MM.1S (cell line): Measurements from ENCODE around the gene PNMA8C.

Experiments used
- DNase-seq: peaks from one replicate; pipeline ENCODE4 v3.0.0-alpha.2; 2015
- H2AFZ ChIP-seq: fragments of 300-600 bp; sonication (generic); 2 replicates; pipeline ENCODE4 v1.6.0; 2016; ENCODE audit warnings: antibody characterized with exemption, low read length
- H3F3A ChIP-seq: fragments of 300-600 bp; sonication (generic); 2 replicates; pipeline ENCODE4 v1.6.1; 2016; ENCODE audit warnings: mild to moderate bottlenecking, antibody characterized with exemption, low read length, moderate library complexity, mixed read lengths; ENCODE audit not compliant: insufficient read depth
- H3K27ac ChIP-seq: fragments of 300-600 bp; sonication (generic); 2 replicates; pipeline ENCODE4 v1.5.1; 2016; ENCODE audit warnings: mild to moderate bottlenecking, low read length
- H3K27me3 ChIP-seq: fragments of 300-600 bp; sonication (generic); replicated peaks from 2 replicates; pipeline ENCODE4 v1.6.0; 2016; ENCODE audit warnings: low read length; ENCODE audit not compliant: insufficient read depth
- H3K36me3 ChIP-seq: fragments of 300-600 bp; sonication (generic); replicated peaks from 2 replicates; pipeline ENCODE4 v1.6.1; 2016; ENCODE audit warnings: mild to moderate bottlenecking, low read length, mixed read lengths; ENCODE audit not compliant: insufficient read depth
- H3K4me1 ChIP-seq: fragments of 300-600 bp; sonication (generic); 2 replicates; pipeline ENCODE4 v1.6.1; 2016; ENCODE audit warnings: low read length, mixed read lengths
- H3K4me2 ChIP-seq: fragments of 300-600 bp; sonication (generic); 2 replicates; pipeline ENCODE4 v1.6.0; 2016; ENCODE audit warnings: low read depth, low read length
- H3K4me3 ChIP-seq: fragments of 300-600 bp; sonication (generic); 2 replicates; pipeline ENCODE4 v1.5.1; 2016; ENCODE audit warnings: low read length, mixed read lengths
- H3K79me2 ChIP-seq: fragments of 300-600 bp; sonication (generic); 2 replicates; pipeline ENCODE4 v1.6.1; 2016; ENCODE audit warnings: mixed run types, low read length, mixed read lengths
- H3K9ac ChIP-seq: fragments of 300-600 bp; sonication (generic); 2 replicates; pipeline ENCODE4 v1.6.1; 2016; ENCODE audit warnings: low read length, mixed read lengths
- H3K9me2 ChIP-seq: fragments of 300-600 bp; sonication (generic); replicated peaks from 2 replicates; pipeline ENCODE4 v1.6.1; 2016; ENCODE audit warnings: mild to moderate bottlenecking, low read length, mixed read lengths; ENCODE audit not compliant: insufficient read depth
- H3K9me3 ChIP-seq: fragments of 300-600 bp; sonication (generic); replicated peaks from 2 replicates; pipeline ENCODE4 v1.6.1; 2016; ENCODE audit warnings: mild to moderate bottlenecking, low read length, mixed read lengths; ENCODE audit not compliant: insufficient read depth
- H4K20me1 ChIP-seq: fragments of 300-600 bp; sonication (generic); 2 replicates; pipeline ENCODE4 v1.6.1; 2016; ENCODE audit warnings: mild to moderate bottlenecking, low read length, moderate library complexity, mixed read lengths; ENCODE audit not compliant: insufficient read depth
- EZH2 ChIP-seq: fragments of 300-600 bp; sonication (generic); optimal IDR thresholded peaks from 2 replicates; pipeline ENCODE3; 2017; ENCODE audit warnings: low read depth, mild to moderate bottlenecking, antibody characterized with exemption, low read length, mixed read lengths
- EZH2phosphoT487 ChIP-seq: fragments of 300-600 bp; sonication (generic); IDR thresholded peaks from 2 replicates; pipeline ENCODE4 v1.6.1; 2018; ENCODE audit warnings: antibody characterized with exemption, low read length
- TF ChIP-seq, protein P1 (sequence below): fragments of 300-600 bp; sonication (generic); IDR thresholded peaks from 2 replicates; pipeline ENCODE4 v1.5.1; 2016; ENCODE audit warnings: antibody characterized with exemption, low read length, mixed read lengths

PNMA8C gene

DNA sequence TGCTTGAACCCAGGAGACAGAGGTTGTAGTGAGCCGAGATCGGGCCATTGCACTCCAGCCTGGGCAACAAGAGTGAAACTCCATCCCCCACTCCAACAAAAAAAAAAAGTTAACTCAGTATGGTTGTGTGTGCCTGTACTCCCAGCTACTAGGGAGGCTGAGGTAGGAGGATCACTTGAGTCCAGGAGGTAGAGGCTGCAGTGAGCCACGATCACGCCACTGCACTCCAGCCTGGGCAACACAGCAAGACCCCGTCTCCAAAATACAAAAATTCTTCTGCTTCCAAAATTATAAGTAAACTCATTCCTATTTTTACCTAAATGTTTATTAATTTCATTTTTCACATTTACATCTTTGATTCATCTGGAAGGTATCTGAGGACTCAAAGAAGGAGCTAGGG is 28.2 kb upstream of the PNMA8C start:
- H3K4me3 ChIP-seq, result no peak overlapping the region
- no peaks in the 10 kb centered on the region for H3K4me1 ChIP-seq
- no peak overlapping the region for H3K4me2 ChIP-seq
- peaks cover 82% of the 10 kb centered on the region for H3K27me3 ChIP-seq
- H3K36me3 ChIP-seq, result no peaks in the 10 kb centered on the region
- no peak overlapping the region for H3K27ac ChIP-seq
- no peaks in the 10 kb centered on the region for H4K20me1 ChIP-seq
- H3K9ac ChIP-seq, result no peak overlapping the region
- H3K9me3 ChIP-seq, result no peaks in the 10 kb centered on the region
- H2AFZ ChIP-seq, result no peak overlapping the region
- DNase-seq, result no peak
- no peaks in the 10 kb centered on the region for H3F3A ChIP-seq
- no peaks in the 10 kb centered on the region for H3K79me2 ChIP-seq
- H3K9me2 ChIP-seq, result no peaks in the 10 kb centered on the region
- no peak for TF ChIP-seq EZH2phosphoT487

- no peaks in the 10 kb centered on the region for H4K20me1 ChIP-seq
These were observed 25.5 kb upstream of the PNMA8C start for GRCh38 chr19:46454244-46454643.

GRCh38 chr19:46453661-46454060 is 24.9 kb upstream of the PNMA8C start:
- H3K4me2 ChIP-seq, result no peak overlapping the region
- no peak overlapping the region for H3K27ac ChIP-seq
- H3K9ac ChIP-seq, result no peak overlapping the region
- no peaks in the 10 kb centered on the region for H4K20me1 ChIP-seq
- no peak for DNase-seq
- H3K4me3 ChIP-seq, result no peak overlapping the region
- H3K4me1 ChIP-seq, result no peaks in the 10 kb centered on the region
- H3K9me3 ChIP-seq, result no peaks in the 10 kb centered on the region
- no peaks in the 10 kb centered on the region for H3K9me2 ChIP-seq
- no peaks in the 10 kb centered on the region for H3K79me2 ChIP-seq
- no peaks in the 10 kb centered on the region for H3F3A ChIP-seq
- no peak overlapping the region for H2AFZ ChIP-seq
- H3K27me3 ChIP-seq, result peaks cover 80% of the 10 kb centered on the region
- TF ChIP-seq EZH2, result no peak
- TF ChIP-seq, protein P1, sequence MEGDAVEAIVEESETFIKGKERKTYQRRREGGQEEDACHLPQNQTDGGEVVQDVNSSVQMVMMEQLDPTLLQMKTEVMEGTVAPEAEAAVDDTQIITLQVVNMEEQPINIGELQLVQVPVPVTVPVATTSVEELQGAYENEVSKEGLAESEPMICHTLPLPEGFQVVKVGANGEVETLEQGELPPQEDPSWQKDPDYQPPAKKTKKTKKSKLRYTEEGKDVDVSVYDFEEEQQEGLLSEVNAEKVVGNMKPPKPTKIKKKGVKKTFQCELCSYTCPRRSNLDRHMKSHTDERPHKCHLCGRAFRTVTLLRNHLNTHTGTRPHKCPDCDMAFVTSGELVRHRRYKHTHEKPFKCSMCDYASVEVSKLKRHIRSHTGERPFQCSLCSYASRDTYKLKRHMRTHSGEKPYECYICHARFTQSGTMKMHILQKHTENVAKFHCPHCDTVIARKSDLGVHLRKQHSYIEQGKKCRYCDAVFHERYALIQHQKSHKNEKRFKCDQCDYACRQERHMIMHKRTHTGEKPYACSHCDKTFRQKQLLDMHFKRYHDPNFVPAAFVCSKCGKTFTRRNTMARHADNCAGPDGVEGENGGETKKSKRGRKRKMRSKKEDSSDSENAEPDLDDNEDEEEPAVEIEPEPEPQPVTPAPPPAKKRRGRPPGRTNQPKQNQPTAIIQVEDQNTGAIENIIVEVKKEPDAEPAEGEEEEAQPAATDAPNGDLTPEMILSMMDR, result no peak
- no peak for TF ChIP-seq EZH2phosphoT487
- no peaks in the 10 kb centered on the region for H3K36me3 ChIP-seq

More at GRCh38 chr19:46454244-46454643, 25.5 kb upstream of the PNMA8C start:
- Histone ChIP-seq H3K27ac (no peak overlapping the region), H3K9me2 (no peaks in the 10 kb centered on the region), H3F3A (no peaks in the 10 kb centered on the region), H3K4me1 (no peaks in the 10 kb centered on the region), H3K4me3 (no peak overlapping the region), H2AFZ (no peak overlapping the region), H3K4me2 (no peak overlapping the region), H3K9ac (no peak overlapping the region), H3K27me3 (peaks cover 83% of the 10 kb centered on the region), H3K9me3 (no peaks in the 10 kb centered on the region), H3K36me3 (no peaks in the 10 kb centered on the region), H3K79me2 (no peaks in the 10 kb centered on the region)
- no peak for DNase-seq
- TF ChIP-seq EZH2 (no peak), EZH2phosphoT487 (no peak)
- TF ChIP-seq, protein P1, result no peak

- no peak overlapping the region for H3K4me2 ChIP-seq
- H3K4me3 ChIP-seq, result no peak overlapping the region
- H3K79me2 ChIP-seq, result no peaks in the 10 kb centered on the region
- H3F3A ChIP-seq, result no peaks in the 10 kb centered on the region
- H3K27ac ChIP-seq, result no peak overlapping the region
- H3K9me3 ChIP-seq, result no peaks in the 10 kb centered on the region
- no peaks in the 10 kb centered on the region for H3K36me3 ChIP-seq
- DNase-seq, result no peak
- no peaks in the 10 kb centered on the region for H3K4me1 ChIP-seq
- TF ChIP-seq, protein P1, result no peak
- TF ChIP-seq EZH2phosphoT487 (no peak), EZH2 (no peak)
- H4K20me1 ChIP-seq, result no peaks in the 10 kb centered on the region
- H2AFZ ChIP-seq, result no peak overlapping the region
- H3K27me3 ChIP-seq, result peaks cover 79% of the 10 kb centered on the region
- no peak overlapping the region for H3K9ac ChIP-seq
- no peaks in the 10 kb centered on the region for H3K9me2 ChIP-seq
These were observed 23.4 kb upstream of the PNMA8C start for GRCh38 chr19:46452186-46452585.
